D721Med (cell line): Measurements from ENCODE around the gene ABCC8.

Experiments
- DNase-seq: peaks from one replicate; pipeline ENCODE4 v3.0.0; 2011; ENCODE audit warnings: low spot score; ENCODE audit not compliant: insufficient read length
- FAIRE-seq: peaks from 2 replicates; lab custom pipeline; 2011; peaks lifted over from hg19 to GRCh38; lab: Jason Lieb, UNC
- TF ChIP-seq, protein P1 (sequence below): IDR thresholded peaks from 2 replicates; pipeline ENCODE4 v1.5.1; 2012; ENCODE audit warnings: mild to moderate bottlenecking, control low read depth; ENCODE audit not compliant: insufficient read depth; ENCODE audit errors: missing control alignments

ABCC8 gene

DNA sequence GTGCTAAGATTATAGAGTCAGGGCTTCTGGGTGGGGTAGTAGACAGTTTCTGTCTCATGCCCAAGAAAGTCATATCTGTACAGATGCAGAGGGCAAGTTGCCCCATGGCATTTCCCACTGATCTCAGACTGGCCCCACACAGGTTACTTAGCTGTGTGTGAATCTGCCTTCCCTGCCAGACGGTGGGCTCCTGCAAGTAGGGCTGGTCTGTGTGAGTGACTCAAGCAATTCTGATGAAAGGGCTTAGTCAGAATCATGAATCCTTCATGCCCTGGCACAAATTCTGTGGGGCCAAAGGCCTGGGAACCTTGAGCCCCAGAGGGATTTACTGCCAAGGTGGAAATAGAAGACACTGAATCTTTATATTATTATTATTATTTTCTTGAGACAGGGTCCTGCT lies 37.2 kb upstream of the ABCC8 start:
- FAIRE-seq (no peak), DNase-seq (no peak)
- TF ChIP-seq, protein P1, sequence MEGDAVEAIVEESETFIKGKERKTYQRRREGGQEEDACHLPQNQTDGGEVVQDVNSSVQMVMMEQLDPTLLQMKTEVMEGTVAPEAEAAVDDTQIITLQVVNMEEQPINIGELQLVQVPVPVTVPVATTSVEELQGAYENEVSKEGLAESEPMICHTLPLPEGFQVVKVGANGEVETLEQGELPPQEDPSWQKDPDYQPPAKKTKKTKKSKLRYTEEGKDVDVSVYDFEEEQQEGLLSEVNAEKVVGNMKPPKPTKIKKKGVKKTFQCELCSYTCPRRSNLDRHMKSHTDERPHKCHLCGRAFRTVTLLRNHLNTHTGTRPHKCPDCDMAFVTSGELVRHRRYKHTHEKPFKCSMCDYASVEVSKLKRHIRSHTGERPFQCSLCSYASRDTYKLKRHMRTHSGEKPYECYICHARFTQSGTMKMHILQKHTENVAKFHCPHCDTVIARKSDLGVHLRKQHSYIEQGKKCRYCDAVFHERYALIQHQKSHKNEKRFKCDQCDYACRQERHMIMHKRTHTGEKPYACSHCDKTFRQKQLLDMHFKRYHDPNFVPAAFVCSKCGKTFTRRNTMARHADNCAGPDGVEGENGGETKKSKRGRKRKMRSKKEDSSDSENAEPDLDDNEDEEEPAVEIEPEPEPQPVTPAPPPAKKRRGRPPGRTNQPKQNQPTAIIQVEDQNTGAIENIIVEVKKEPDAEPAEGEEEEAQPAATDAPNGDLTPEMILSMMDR: no peak

- FAIRE-seq (no peak), DNase-seq (no peak)
- TF ChIP-seq, protein P1: no peak
Observed at GRCh38 chr11:17512101-17512500, 35.5 kb upstream of the ABCC8 start.

GRCh38 chr11:17511571-17511970 lies 34.9 kb upstream of the ABCC8 start:
- DNase-seq: no peak
- FAIRE-seq: no peak
- TF ChIP-seq, protein P1: no peak

- no peak for FAIRE-seq
- DNase-seq: no peak
- TF ChIP-seq, protein P1: no peak
Observed at GRCh38 chr11:17510507-17511206, 34.0 kb upstream of the ABCC8 start.

GRCh38 chr11:17508791-17509190 lies 32.1 kb upstream of the ABCC8 start:
- no peak for DNase-seq
- FAIRE-seq: no peak
- TF ChIP-seq, protein P1: no peak

DNA sequence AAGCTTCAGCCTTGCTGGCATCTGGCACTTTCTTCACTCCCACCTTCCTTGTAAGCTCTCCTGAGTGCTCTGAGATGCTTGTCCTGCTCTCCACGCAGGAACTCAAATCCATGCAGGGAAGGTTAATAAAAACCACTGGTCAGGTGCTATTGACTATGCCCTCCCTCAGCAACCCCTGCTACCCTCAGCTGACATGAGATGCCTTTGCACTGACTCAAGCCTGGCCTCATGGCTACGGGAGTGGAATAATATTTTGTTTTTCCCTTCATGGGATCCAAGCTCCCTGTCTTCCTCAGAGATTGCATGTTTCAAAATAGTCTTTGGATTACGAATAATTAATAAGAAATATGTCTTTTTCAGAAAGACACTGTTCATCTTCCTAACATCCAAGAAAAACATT lies 31.7 kb upstream of the ABCC8 start:
- FAIRE-seq: no peak
- no peak for DNase-seq
- TF ChIP-seq, protein P1: no peak

DNA sequence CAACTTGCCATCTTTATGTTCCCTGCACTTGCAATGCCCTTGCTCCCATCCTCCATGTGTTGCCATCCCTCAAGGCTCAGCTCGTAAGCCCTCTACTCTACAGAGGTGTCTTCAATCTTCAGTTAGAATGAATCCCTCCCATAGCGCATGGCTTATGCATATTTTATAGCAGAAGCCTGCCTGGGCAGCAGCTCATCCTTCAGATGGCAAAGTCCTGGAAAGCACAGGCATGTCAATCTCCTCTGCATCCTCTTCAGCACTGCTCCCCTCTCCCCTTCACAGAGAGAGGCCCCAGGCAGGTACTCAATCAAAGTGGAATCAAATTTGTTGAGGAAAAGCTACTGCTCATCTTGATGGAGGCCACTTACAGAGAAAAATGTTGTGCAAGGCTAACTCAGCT lies 31.1 kb upstream of the ABCC8 start:
- DNase-seq (no peak), FAIRE-seq (no peak)
- TF ChIP-seq, protein P1: no peak
